ENCODE data around the gene NR2F1-AS1.
"Not testable (repeated sequence)": the region's sequence is repeated elsewhere in the genome, so short reads cannot be mapped to it uniquely, and the experiment has no call there.

DNA sequence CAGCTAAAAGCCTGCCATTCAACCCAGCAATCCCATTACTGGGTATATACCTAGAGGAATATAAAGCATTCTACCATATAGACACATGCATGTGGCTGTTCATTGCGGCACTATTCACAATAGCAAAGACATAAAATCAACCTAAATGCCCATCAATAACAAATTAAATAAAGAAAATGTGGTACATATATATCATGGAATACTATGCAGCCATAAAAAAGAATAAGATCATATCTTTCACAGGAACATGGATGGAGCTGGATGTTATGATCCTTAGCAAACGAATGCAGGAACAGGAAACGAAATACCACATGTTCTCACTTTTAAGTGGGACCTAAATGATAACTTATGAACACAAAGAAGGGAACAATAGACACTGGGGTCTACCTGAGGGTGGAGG is 59.2 kb downstream of the NR2F1-AS1 start:
- TF ChIP-seq, protein P1, sequence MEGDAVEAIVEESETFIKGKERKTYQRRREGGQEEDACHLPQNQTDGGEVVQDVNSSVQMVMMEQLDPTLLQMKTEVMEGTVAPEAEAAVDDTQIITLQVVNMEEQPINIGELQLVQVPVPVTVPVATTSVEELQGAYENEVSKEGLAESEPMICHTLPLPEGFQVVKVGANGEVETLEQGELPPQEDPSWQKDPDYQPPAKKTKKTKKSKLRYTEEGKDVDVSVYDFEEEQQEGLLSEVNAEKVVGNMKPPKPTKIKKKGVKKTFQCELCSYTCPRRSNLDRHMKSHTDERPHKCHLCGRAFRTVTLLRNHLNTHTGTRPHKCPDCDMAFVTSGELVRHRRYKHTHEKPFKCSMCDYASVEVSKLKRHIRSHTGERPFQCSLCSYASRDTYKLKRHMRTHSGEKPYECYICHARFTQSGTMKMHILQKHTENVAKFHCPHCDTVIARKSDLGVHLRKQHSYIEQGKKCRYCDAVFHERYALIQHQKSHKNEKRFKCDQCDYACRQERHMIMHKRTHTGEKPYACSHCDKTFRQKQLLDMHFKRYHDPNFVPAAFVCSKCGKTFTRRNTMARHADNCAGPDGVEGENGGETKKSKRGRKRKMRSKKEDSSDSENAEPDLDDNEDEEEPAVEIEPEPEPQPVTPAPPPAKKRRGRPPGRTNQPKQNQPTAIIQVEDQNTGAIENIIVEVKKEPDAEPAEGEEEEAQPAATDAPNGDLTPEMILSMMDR (conservative IDR thresholded peaks at IDR 0.05; ENCODE audit: low read depth, low read length) = not testable (repeated sequence)
- not testable (repeated sequence) for TF ChIP-seq EZH2 (IDR thresholded peaks at IDR 0.05; ENCODE audit: low read length, unreplicated experiment)

Measured in PC-3 (cell line).